NCI-H1105 (cell line): ENCODE results near the gene THBS2.
"Not testable (repeated sequence)": the region's sequence is repeated elsewhere in the genome, so short reads cannot be mapped to it uniquely, and the experiment has no call there.

Source experiments
- DNase-seq: peaks from one replicate; lab custom pipeline; 2025; lab: John Stamatoyannopoulos, UW

The THBS2 gene

GRCh38 chr6:169253337-169254238 is at the start of gene THBS2:
Gene THBS2 (minus strand): TSS chr6:169253846. CDS start chr6:169250784, 3,062 bp downstream.
- DNase-seq: no peak

DNA sequence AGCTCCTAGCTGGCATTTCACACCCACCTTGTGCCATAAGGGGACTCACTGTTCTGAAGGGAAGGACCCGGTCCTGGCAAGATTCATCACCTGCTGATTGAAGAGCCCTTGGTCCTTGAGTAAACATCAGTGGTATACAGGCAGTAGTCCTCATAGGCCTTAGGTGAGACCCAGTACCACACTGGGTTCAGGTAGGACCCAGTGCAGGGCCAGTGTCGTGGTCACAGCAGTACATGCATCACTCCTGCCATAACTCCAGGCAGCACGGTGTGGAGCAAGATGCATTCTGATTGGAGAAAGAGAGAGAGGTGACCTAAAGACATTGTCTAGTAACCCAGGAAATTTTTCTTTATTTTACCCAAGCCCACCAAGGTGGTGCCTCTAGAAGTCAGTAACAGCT is 49.1 kb upstream of the THBS2 start:
- DNase-seq: no peak

GRCh38 chr6:169302255-169302654 is 48.6 kb upstream of the THBS2 start:
- DNase-seq: no peak

GRCh38 chr6:169300916-169301315 is 47.3 kb upstream of the THBS2 start:
- no peak for DNase-seq

- DNase-seq: not testable (repeated sequence)
Observed at GRCh38 chr6:169298626-169299025, 45.0 kb upstream of the THBS2 start.

DNA sequence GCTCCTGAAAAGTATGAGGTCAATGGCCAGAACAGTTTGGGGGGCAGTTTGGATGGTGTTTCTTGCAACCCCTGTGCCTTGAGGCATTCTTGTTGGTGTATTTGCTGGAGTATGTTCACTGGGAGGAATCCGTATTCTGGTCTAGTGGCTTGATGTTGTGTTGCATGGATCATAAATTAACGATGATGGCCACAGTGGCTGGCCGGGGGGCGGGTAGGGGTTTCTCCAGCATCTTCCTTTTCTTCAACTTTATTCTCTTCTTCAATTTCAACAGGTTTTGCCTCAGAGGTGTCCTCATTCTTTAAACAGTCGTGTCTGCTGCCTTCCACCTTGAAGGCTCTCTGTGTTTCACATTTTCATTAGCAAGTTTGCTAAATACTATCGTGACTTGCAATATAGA is 43.0 kb upstream of the THBS2 start:
- DNase-seq: no peak

DNA sequence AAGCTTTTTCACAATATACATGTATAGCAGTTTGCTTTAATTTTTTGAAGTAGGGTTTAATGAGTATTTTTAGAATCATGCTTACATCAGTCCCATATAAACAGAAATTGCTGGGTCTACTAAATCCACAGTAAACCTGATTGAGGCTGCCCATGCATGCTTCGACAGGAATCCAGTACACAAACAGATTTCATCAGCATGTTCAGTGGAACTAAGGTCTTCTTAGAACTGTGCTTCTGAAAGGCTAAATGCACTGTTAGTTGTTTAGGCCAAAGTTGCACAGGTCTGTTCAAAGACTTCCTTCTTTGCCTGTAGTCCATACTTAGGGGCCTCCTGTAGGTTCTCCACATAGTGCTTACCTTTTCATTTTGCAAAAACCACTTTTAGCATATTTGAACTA is 42.5 kb upstream of the THBS2 start:
- DNase-seq: no peak

DNA sequence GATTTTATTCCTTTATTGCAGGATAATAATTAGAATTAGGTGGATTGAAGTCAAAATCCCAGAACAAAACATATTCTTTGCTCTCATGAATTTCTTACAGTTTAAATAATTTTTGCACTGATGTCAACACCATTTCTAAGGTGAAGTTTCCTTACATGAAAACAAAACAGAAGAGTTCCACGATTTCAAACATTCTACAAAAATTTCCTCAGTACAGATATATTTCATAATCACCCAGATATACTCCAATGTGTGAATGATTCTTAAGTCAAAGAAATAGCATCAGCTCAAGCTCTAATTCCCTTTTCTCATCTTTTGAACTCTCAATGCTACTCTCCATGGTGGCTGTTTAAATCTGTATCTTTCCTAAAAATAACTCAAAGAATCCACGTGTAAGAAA is 39.5 kb upstream of the THBS2 start:
- DNase-seq: no peak

DNA sequence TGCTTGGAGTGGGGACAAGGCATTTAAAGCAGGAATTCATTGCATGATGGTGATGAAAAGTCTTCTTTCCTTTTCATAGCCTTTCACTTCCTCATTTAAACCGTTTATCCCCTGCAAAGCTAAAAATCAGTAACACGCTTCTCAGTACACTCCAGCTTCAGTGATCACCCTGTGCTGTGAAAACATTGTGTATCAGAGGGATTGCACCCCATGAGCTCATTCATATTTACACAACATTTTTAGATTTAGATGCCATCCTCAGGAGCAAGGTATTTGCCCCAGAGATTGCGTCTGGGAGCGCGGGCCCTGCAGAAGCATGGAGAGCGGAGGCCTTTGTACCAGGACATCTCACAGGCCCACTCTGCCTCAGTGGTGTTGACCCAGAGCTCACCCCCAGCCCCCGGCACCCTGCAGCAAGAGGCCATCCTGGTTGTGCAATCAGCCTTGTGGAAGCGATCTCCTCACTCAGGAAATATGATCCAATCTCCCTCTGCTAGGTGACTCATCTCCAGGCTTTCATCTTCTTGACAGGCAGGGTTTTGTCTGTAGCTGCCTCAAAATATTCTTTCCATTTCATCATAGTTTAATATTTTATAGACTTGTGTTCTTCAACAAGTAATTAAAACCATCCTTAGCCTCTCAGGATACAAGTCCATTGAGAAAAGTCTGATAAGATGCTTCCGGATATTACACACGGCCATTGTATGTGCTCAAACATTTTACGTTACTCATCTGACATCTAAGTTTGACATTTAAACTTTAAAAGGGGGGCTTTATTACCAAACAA is 38.9 kb upstream of the THBS2 start:
- no peak for DNase-seq

DNA sequence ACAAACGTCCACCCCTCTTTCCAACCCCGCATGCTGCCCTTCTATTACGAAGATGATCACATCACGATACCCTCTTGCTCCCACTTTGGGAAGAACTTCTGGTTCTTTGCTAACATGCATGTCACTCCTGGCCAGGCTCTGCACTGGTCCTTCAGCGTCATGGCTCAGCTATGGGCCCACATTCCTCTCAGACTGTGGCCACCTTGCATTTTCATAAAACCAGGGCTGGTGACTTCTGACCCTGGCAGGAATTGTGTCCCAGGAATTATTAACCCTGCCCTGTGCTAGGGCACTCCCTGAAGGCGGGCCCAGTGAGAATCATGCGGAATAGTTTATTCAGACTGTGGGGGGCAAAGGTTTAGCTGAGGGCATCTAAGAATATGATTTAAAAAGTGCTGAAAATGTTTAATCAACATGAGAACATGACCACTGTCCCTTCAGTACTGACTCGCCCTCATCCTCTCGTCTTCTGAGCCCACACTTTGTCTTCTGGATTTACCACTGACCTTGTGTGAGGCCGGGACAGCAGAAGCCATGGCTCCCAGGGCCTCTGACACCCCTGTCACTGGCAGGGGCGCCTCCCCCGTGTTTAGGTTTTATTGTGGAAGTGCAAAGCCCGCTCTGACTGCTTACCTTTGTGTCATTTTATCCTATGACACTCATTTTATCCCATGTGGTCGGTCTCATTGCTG is 38.1 kb upstream of the THBS2 start:
- DNase-seq: no peak

- no peak for DNase-seq
Observed at GRCh38 chr6:169291148-169291547, 37.5 kb upstream of the THBS2 start.

- DNase-seq: no peak
Observed at GRCh38 chr6:169289619-169290339, 36.1 kb upstream of the THBS2 start.

- no peak for DNase-seq
Observed at GRCh38 chr6:169289257-169289618, 35.6 kb upstream of the THBS2 start.

- DNase-seq: no peak
Observed at GRCh38 chr6:169288591-169288990, 34.9 kb upstream of the THBS2 start.

- DNase-seq: no peak
Observed at GRCh38 chr6:169287675-169288074, 34.0 kb upstream of the THBS2 start.

- DNase-seq: no peak
Observed at GRCh38 chr6:169286961-169287360, 33.3 kb upstream of the THBS2 start.

GRCh38 chr6:169285165-169285564 is 31.5 kb upstream of the THBS2 start:
- no peak for DNase-seq

- DNase-seq: no peak
Observed at GRCh38 chr6:169283924-169284323, 30.3 kb upstream of the THBS2 start.

- no peak for DNase-seq
Observed at GRCh38 chr6:169282043-169282442, 28.4 kb upstream of the THBS2 start.

DNA sequence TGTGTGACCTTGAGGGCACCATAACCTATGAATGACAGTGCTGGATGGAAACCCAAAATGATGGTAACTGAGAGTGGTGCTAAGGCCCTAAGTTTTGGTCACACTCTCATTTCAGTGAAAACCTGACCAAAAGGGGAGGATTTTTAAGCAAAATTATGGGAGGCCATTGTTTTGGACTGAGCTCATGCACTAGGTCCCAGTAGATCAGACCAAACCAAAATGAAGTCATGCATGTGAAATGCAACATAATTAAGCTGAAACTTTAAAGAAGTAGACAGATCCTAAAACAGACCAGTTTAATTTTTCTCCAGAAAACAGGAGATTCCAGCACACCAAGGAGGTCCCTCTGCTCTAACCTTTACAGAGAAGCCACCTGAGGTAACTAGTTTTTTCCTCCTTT is 24.0 kb upstream of the THBS2 start:
- no peak for DNase-seq

- DNase-seq: no peak
Observed at GRCh38 chr6:169274781-169275180, 21.1 kb upstream of the THBS2 start.

DNA sequence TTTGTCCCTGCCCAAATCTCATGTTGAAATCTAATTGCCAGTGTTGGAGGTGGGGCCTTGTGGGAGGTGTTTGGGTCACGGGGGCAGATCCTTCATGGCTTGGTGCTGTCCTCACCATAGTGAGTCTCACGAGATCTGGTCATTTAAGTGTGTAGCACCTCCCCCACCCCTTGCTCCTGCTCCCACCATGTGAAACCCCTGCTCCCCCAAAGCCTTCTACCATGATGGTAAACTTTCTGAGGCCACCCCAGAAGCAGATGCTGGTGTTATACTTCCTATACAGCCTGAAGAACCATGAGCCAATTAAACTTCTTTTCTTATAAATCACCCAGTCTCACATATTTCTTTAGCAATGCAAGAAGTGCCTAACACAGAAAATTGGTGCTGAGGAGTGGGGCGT is 19.9 kb upstream of the THBS2 start:
- no peak for DNase-seq
